OCI-LY7 (cell line): ENCODE data around the gene LEPR. TPM values are rescaled to one million over a fixed set of nuclear protein-coding genes. Genes with fewer than 3 reads are reported as not detected.

Source experiments
- BruUV-seq: library from RNA; stranded (reverse); fragments of 400-500 nt; replicated peaks from 2 replicates; lab custom pipeline; 2021; lab: Mats Ljungman, UMichigan
- CTCF ChIA-PET: fragments of 300-600 bp; sonication (Branson Sonifier 250); formaldehyde crosslinking; loops from one replicate; lab custom pipeline; 2022; ENCODE audit warnings: antibody characterized with exemption; ENCODE audit not compliant: unreplicated experiment; lab: Charles Lee
- POLR2A ChIA-PET: fragments of 300-600 bp; sonication (Branson Sonifier 250); formaldehyde crosslinking; loops from one replicate; lab custom pipeline; 2022; ENCODE audit warnings: antibody characterized with exemption; lab: Charles Lee
- DNase-seq: peaks from one replicate; pipeline ENCODE4 v3.0.0-alpha.2; 2015; ENCODE audit warnings: low spot score
- H2AFZ ChIP-seq: fragments of 200-600 bp; sonication (generic), shearing (Covaris generic); 2 replicates; pipeline ENCODE4 v1.6.1; 2014; ENCODE audit warnings: mild to moderate bottlenecking, antibody characterized with exemption, low read length, moderate library complexity
- H3K27ac ChIP-seq: fragments of 200-600 bp; sonication (generic); 2 replicates; pipeline ENCODE4 v1.5.1; 2014; ENCODE audit warnings: mixed run types, low read depth, mild to moderate bottlenecking, moderate library complexity, low read length, inconsistent platforms; ENCODE audit not compliant: poor library complexity, severe bottlenecking
- H3K36me3 ChIP-seq: fragments of 200-600 bp; sonication (generic); 2 replicates; pipeline ENCODE4 v1.6.1; 2014; ENCODE audit warnings: mild to moderate bottlenecking, antibody characterized with exemption, low read length, moderate library complexity, mixed read lengths; ENCODE audit not compliant: insufficient read depth
- H3K4me1 ChIP-seq: fragments of 200-600 bp; sonication (generic); 2 replicates; pipeline ENCODE4 v1.5.1; 2014; ENCODE audit warnings: mild to moderate bottlenecking, low read length; ENCODE audit not compliant: insufficient read depth, poor library complexity, severe bottlenecking
- H3K4me2 ChIP-seq: fragments of 200-600 bp; sonication (generic); 2 replicates; pipeline ENCODE4 v1.6.1; 2014; ENCODE audit warnings: mild to moderate bottlenecking, low read length
- H3K4me3 ChIP-seq: fragments of 200-600 bp; sonication (generic); 2 replicates; pipeline ENCODE4 v1.5.1; 2014; ENCODE audit warnings: mild to moderate bottlenecking, low read depth, low read length; ENCODE audit not compliant: poor library complexity, severe bottlenecking
- H3K79me2 ChIP-seq: fragments of 200-600 bp; sonication (generic); 2 replicates; pipeline ENCODE4 v1.6.1; 2016; ENCODE audit warnings: low read depth, mild to moderate bottlenecking, low read length, moderate library complexity, mixed read lengths; ENCODE audit not compliant: insufficient read depth
- H3K9me2 ChIP-seq: fragments of 200-600 bp; sonication (generic); 2 replicates; pipeline ENCODE4 v1.6.1; 2016; ENCODE audit warnings: mild to moderate bottlenecking, low read length, mixed read lengths; ENCODE audit not compliant: insufficient read depth
- H3K9me3 ChIP-seq: fragments of 200-600 bp; sonication (generic); 2 replicates; pipeline ENCODE4 v1.6.1; 2014; ENCODE audit warnings: mild to moderate bottlenecking, mixed run types, low read length, mixed read lengths
- H4K20me1 ChIP-seq: fragments of 200-600 bp; sonication (generic); 2 replicates; pipeline ENCODE4 v1.6.1; 2014; ENCODE audit warnings: mild to moderate bottlenecking, antibody characterized with exemption, low read length, moderate library complexity, mixed read lengths; ENCODE audit not compliant: insufficient read depth
- EZH2phosphoT487 ChIP-seq: fragments of 200-600 bp; sonication (generic); IDR thresholded peaks from 2 replicates; pipeline ENCODE4 v1.6.1; 2018; ENCODE audit warnings: low read depth, borderline replicate concordance, mild to moderate bottlenecking, mixed run types, antibody characterized with exemption, low read length, moderate library complexity, mixed read lengths
- intact Hi-C: fragments of 100-400 bp; cut with micrococcal nuclease; formaldehyde crosslinking; loops from one replicate; pipeline ENCODE4 v1.10.0; 2022; ENCODE audit not compliant: unreplicated experiment
- small RNA-seq: library from RNA; depleted of rRNA; stranded (forward); fragments of <200 nt; gene quantifications from one replicate; pipeline ENCODE3, GENCODE V24; 2014
- total RNA-seq, 2 experiments: library from RNA; depleted of rRNA in 1 of 2; stranded (reverse); fragments of >200 nt in 1 of 2; shearing (Covaris generic) in 1 of 2; gene quantifications; 2 replicates each; pipeline ENCODE4 v1.2.3, GENCODE V29; 2014 to 2022
- TF ChIP-seq, protein P1 (sequence below): fragments of 200-600 bp; sonication (generic); conservative IDR thresholded peaks from 2 replicates; pipeline ENCODE4 v1.5.1; 2014; ENCODE audit warnings: mild to moderate bottlenecking, antibody characterized with exemption, low read length, moderate library complexity, mixed read lengths

The LEPR gene
- total RNA-seq, 2 experiments from 2014 or later, result 0.63 to 0.68 TPM

DNA sequence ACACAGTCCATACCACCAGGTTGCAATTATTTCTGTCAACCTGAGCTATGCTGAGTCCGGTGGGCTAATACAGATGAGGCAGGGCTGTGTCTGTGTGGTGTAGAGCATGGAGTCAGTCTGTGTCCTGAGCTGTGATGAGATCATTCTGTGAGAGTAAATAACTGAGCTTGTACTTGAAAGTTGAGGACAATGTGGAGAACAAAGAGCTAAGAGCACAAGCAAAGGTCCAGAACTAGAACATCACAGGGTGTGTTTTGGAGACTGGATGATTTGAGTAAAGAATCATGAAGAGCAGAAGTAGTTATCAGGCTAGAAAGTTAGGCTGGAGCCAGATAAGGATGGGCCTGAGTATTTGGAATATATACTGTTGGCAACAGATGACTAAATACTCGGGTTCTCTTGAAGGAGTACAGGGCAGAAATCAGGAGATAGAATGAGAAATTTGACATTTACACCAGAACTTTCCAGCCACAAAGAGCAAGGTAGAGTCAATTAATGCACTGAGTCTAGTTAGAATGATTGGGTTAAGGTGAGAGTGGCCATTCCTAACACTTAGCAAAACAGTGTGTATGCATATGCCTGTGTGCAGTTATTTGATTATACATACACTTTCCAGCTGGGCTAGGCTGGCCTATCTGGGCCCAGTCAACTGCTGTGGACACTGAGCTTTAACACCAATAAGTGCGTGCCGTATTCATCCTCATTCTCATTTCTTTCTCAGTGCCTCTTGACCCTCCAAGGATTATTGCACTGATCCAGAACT, 48.8 kb downstream of the LEPR start:
- H4K20me1 ChIP-seq, result no peaks in the 10 kb centered on the region
- no peak overlapping the region for H3K27ac ChIP-seq
- ChIA-PET POLR2A (interaction anchor here (1.4 to 2.3 kb wide), 2 partner anchors 9 to 10 kb away, joined by 6 to 7 read pairs; no protein-coding TSS in a partner anchor), CTCF (no interaction called here)
- no peaks in the 10 kb centered on the region for H3K9me2 ChIP-seq
- no peaks in the 10 kb centered on the region for H3K4me1 ChIP-seq
- TF ChIP-seq EZH2phosphoT487, result no peak
- TF ChIP-seq, protein P1, sequence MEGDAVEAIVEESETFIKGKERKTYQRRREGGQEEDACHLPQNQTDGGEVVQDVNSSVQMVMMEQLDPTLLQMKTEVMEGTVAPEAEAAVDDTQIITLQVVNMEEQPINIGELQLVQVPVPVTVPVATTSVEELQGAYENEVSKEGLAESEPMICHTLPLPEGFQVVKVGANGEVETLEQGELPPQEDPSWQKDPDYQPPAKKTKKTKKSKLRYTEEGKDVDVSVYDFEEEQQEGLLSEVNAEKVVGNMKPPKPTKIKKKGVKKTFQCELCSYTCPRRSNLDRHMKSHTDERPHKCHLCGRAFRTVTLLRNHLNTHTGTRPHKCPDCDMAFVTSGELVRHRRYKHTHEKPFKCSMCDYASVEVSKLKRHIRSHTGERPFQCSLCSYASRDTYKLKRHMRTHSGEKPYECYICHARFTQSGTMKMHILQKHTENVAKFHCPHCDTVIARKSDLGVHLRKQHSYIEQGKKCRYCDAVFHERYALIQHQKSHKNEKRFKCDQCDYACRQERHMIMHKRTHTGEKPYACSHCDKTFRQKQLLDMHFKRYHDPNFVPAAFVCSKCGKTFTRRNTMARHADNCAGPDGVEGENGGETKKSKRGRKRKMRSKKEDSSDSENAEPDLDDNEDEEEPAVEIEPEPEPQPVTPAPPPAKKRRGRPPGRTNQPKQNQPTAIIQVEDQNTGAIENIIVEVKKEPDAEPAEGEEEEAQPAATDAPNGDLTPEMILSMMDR, result no peak
- no peaks in the 10 kb centered on the region for H3K9me3 ChIP-seq
- H3K79me2 ChIP-seq, result no peaks in the 10 kb centered on the region
- intact Hi-C loops, result no loop called here
- no peak for DNase-seq
- no peak overlapping the region for H2AFZ ChIP-seq
- no peaks in the 10 kb centered on the region for H3K36me3 ChIP-seq
- no peak overlapping the region for H3K4me3 ChIP-seq
- no peak overlapping the region for H3K4me2 ChIP-seq
- no TSS peak for BruUV-seq

DNA sequence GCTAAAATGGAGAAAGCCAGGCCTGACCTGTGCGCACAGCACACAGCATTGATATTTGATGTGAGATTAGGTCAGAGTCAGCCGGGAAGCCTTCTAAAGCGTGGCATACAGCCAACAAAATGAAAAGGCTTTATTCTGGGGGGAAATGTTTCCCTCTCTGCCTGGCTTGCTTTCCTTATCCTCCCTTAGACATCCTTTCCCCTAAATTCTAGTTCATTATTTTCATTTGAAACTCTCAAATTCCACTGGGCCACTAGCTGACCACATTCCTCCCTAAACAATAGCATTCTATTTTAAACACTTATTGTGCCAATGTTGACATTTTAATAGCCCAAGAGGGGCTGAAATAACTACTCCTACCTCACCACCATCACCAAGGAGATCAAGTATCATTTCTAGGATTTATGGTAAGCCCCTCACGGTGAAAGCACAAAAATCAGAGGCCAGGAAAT, 49.4 kb downstream of the LEPR start:
- BruUV-seq, result no TSS peak
- H3K4me2 ChIP-seq, result no peak overlapping the region

More for the DNA sequence above, 49.4 kb downstream of the LEPR start:
- CTCF ChIA-PET, result no interaction called here
- H2AFZ ChIP-seq, result no peak overlapping the region
- H3K4me3 ChIP-seq, result no peak overlapping the region
- no peaks in the 10 kb centered on the region for H3K4me1 ChIP-seq
- POLR2A ChIA-PET, result interaction anchor here (2.3 kb wide), 1 partner anchor 10 kb away, joined by 7 read pairs; no protein-coding TSS in a partner anchor
- no peaks in the 10 kb centered on the region for H3K9me2 ChIP-seq
- no peaks in the 10 kb centered on the region for H3K79me2 ChIP-seq
- TF ChIP-seq EZH2phosphoT487, result no peak
- TF ChIP-seq, protein P1, result no peak
- no peaks in the 10 kb centered on the region for H3K36me3 ChIP-seq
- no peaks in the 10 kb centered on the region for H4K20me1 ChIP-seq
- no peak overlapping the region for H3K27ac ChIP-seq
- intact Hi-C loops, result no loop called here
- DNase-seq, result no peak
- H3K9me3 ChIP-seq, result no peaks in the 10 kb centered on the region

Small RNA genes within 50 kb of the gene (small RNA-seq; reads per million reads assigned to genes)
- not detected for gene RNU2-15P

Other genes with a start within 250 kb of the LEPR start
- gene DNAJC6, start 111.1 kb upstream of the LEPR start, total RNA-seq (2014; rRNA removed; shearing (Covaris generic)), result 6.6 and 10.3 TPM in 2 replicates
- gene DNAJC6, start 111.1 kb upstream of the LEPR start, total RNA-seq (2022), result 10.2 and 11.3 TPM in 2 replicates
- 6.7 and 14.5 TPM in 2 replicates for gene LEPROT, start within 50 bp of the LEPR start, total RNA-seq (2014; rRNA removed; shearing (Covaris generic))
- gene LEPROT, start within 50 bp of the LEPR start, total RNA-seq (2022), result 20.5 and 22.7 TPM in 2 replicates